GM12865 (cell line): Measurements from ENCODE around the gene ABCF2.

ENCODE experiments used
- DNase-seq: peaks from one replicate; pipeline ENCODE4 v3.0.0; 2010; ENCODE audit warnings: low read depth
- H3K4me3 ChIP-seq: 2 replicates; pipeline ENCODE4 v1.5.1; 2011; ENCODE audit warnings: mild to moderate bottlenecking, low read depth, low read length, control low read depth
- CTCF ChIP-seq: IDR thresholded peaks from 2 replicates; pipeline ENCODE4 v1.5.1; 2011; ENCODE audit warnings: low read length, control low read depth, low read depth, inconsistent platforms; ENCODE audit not compliant: insufficient read depth; ENCODE audit errors: missing control alignments

The ABCF2 gene

GRCh38 chr7:151272405-151272804, 45.4 kb upstream of the ABCF2 start:
- TF ChIP-seq CTCF: no peak
- no peak overlapping the region for H3K4me3 ChIP-seq
- no peak for DNase-seq

GRCh38 chr7:151271699-151272355, 44.8 kb upstream of the ABCF2 start:
- H3K4me3 ChIP-seq: no peak overlapping the region
- TF ChIP-seq CTCF: no peak
- DNase-seq: no peak

GRCh38 chr7:151269511-151269910, 42.5 kb upstream of the ABCF2 start:
- DNase-seq: no peak
- no peak overlapping the region for H3K4me3 ChIP-seq
- no peak for TF ChIP-seq CTCF

GRCh38 chr7:151265351-151265931, 38.4 kb upstream of the ABCF2 start:
- DNase-seq: no peak
- no peak overlapping the region for H3K4me3 ChIP-seq
- no peak for TF ChIP-seq CTCF

- no peak for TF ChIP-seq CTCF
- no peak for DNase-seq
Measured at GRCh38 chr7:151264615-151265014, 37.6 kb upstream of the ABCF2 start.

GRCh38 chr7:151261529-151261928, 34.5 kb upstream of the ABCF2 start:
- no peak overlapping the region for H3K4me3 ChIP-seq
- DNase-seq: no peak
- no peak for TF ChIP-seq CTCF

More at GRCh38 chr7:151264615-151265014, 37.6 kb upstream of the ABCF2 start:
- H3K4me3 ChIP-seq: no peak overlapping the region

- no peak overlapping the region for H3K4me3 ChIP-seq
- TF ChIP-seq CTCF: no peak
- no peak for DNase-seq
Measured at GRCh38 chr7:151260883-151261282, 33.9 kb upstream of the ABCF2 start.
